Cardiac fibroblast (primary cell): ENCODE measurements around the gene NFATC1.

Experiments used
- DNase-seq, 2 donors: peaks; one replicate each; pipeline versions ENCODE4 v3.0.0 to v3.0.0-alpha.2; 2010; ENCODE audit warnings: low read depth in 2 of 2
- H3K4me3 ChIP-seq, 2 donors: replicated peaks in 1 of 2; 1 replicate in 1 of 2; 2 replicates in 1 of 2; pipeline ENCODE4 v1.5.1; 2011; ENCODE audit warnings: low read depth in 2 of 2, low read length in 2 of 2, mild to moderate bottlenecking in 2 of 2, moderate library complexity in 1 of 2
- TF ChIP-seq, protein P1 (sequence below): IDR thresholded peaks from one replicate; pipeline ENCODE4 v1.5.1; 2011; ENCODE audit warnings: low read depth, mild to moderate bottlenecking, low read length, inconsistent platforms

The NFATC1 gene

DNA sequence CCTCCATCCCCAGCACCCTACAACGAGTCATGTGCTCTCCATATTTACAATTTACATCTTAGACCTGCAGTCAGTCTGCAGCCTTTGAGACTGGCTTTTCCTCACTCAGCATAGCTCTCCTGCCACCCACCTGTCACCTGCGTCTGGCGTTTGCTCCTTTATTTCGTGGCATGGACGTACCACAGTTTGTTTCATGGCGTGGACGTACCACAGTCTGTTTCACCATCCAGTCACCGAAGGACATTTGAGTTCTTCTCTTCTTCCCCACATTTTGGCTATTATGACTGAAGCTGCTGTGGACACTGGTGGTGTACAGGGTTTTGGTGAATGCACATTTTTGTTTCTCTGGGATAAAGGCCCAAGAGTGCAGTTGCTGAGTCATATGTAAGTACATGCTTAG is 142.0 kb downstream of the NFATC1 start:
- no peak overlapping the region for H3K4me3 ChIP-seq
- no peak for DNase-seq
- TF ChIP-seq, protein P1, sequence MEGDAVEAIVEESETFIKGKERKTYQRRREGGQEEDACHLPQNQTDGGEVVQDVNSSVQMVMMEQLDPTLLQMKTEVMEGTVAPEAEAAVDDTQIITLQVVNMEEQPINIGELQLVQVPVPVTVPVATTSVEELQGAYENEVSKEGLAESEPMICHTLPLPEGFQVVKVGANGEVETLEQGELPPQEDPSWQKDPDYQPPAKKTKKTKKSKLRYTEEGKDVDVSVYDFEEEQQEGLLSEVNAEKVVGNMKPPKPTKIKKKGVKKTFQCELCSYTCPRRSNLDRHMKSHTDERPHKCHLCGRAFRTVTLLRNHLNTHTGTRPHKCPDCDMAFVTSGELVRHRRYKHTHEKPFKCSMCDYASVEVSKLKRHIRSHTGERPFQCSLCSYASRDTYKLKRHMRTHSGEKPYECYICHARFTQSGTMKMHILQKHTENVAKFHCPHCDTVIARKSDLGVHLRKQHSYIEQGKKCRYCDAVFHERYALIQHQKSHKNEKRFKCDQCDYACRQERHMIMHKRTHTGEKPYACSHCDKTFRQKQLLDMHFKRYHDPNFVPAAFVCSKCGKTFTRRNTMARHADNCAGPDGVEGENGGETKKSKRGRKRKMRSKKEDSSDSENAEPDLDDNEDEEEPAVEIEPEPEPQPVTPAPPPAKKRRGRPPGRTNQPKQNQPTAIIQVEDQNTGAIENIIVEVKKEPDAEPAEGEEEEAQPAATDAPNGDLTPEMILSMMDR = no peak

GRCh38 chr18:79538635-79539034 is 142.9 kb downstream of the NFATC1 start:
- H3K4me3 ChIP-seq = no peak overlapping the region
- TF ChIP-seq, protein P1 = no peak
- no peak for DNase-seq

DNA sequence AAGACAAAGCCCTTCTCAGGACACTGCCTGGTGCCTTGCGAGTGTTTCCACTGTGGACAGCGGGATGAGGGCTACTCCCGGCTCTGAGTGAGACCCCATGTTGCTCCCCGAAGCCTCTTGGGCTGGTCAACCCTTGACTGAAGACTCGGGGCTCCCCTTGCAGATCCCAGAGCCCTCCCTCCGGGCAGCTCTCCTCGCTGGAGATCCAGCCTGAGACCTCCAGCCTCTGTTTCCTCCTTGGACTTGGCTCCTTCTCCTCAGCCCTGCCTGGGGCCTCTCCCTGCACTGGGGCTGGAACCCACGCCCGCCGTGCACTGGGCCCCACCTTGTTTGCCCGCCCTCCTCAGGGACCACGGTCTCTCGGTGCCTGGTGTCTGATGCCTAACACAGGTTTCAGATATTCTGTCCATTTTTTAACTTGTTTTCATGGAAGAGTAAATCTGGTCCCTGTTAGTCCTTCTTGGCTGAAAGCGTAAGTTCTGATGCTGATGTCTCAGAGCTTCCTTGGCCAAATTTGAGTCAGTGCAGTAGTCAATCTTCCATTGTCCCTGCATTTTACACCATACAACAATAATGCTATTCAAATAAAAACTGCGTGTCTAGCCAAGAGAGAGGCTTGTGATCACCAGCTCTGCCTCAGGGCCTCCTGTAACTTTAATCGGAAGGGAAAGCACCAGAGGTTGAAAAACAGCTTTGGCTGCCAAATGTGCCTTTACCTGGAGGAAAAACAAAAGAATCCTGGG is 144.6 kb downstream of the NFATC1 start:
- TF ChIP-seq, protein P1 = no peak
- H3K4me3 ChIP-seq = no peak overlapping the region
- DNase-seq = peak in 1 of 2 donors; percentile 17

- H3K4me3 ChIP-seq = no peak overlapping the region
- no peak for DNase-seq
- TF ChIP-seq, protein P1 = no peak
Observed at GRCh38 chr18:79540904-79541282, 145.2 kb downstream of the NFATC1 start.

- H3K4me3 ChIP-seq = no peak overlapping the region
- DNase-seq = no peak
Observed at GRCh38 chr18:79542213-79542612, 146.5 kb downstream of the NFATC1 start.

DNA sequence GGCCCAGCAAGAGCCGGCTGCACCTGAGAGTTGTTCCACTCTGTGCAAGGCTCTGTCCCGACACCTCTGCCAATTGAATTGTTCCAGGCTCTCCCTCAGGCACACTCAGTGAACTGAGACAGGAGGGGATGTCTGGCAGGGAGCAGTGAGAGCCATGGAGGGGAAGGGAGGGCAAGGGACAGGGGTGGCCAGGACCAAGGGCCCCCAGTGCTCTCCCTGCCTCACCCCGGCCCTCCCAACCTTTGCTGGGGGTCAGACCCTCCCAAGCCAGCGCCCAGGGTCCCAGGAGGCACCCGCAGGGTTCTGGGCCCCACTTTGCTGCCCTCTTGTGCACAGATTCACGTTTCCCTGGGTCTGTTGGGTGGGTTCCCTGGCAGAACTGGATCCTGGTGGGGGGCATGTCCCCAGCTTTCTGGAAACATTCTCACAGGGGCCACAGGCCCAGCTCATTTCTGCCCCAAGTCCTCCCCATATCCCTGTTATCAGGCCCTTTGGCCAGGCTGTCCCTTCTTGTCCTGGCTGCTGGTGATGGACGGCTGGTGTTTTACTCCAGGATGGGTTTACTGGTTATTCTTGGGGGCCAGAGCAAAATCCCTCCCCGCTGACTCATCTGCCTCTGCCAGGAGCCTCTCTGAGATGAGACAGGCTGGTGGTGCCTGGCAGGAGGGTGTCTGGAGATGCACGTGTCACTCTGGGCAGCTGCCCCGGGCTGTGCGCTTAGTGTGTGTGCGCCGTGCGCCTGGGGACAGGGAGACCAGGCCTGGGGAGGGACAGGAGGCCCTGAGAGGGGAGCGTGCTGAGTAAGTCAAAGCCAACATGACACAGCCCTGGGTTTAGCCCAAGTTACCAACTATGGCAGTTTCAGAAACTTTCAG is 147.4 kb downstream of the NFATC1 start:
- no peak for DNase-seq
- TF ChIP-seq, protein P1 = no peak
- no peak overlapping the region for H3K4me3 ChIP-seq

More at GRCh38 chr18:79542213-79542612, 146.5 kb downstream of the NFATC1 start:
- TF ChIP-seq, protein P1 = no peak
